Measurements from ENCODE around the gene STXBP2.

GRCh38 chr19:7647156-7647555 lies 10.2 kb downstream of the STXBP2 start:
- TF ChIP-seq CTCF (IDR thresholded peaks at IDR 0.05) (no peak), POLR2A (IDR thresholded peaks at IDR 0.05) (no peak)

Measured in thyroid gland (tissue), 4 donors.